SK-N-SH (cell line): Measurements from ENCODE around the gene CFAP70. TPM values are rescaled to one million over a fixed set of nuclear protein-coding genes. Genes with fewer than 3 reads are reported as not detected.

Experiments used
- CTCF ChIA-PET: fragments of 300-600, 350-600 bp; formaldehyde crosslinking; extraction: SDS; loops from one replicate; lab custom pipeline; 2021; lab: Yijun Ruan, JAX
- POLR2A ChIA-PET: fragments of 350-600 bp; sonication (Branson Sonifier 250); formaldehyde crosslinking; extraction: SDS; loops from one replicate; lab custom pipeline; 2020; ENCODE audit warnings: antibody characterized with exemption, inconsistent platforms; lab: Yijun Ruan, JAX
- DNase-seq: peaks from one replicate; pipeline ENCODE4 v3.0.0; 2012
- H2AFZ ChIP-seq: fragments of 200-600 bp; sonication (generic); 2 replicates; pipeline ENCODE4 v1.8.1; 2016; ENCODE audit warnings: antibody characterized with exemption, mild to moderate bottlenecking, low read depth
- H3F3A ChIP-seq: fragments of 200-600 bp; sonication (generic); replicated peaks from 2 replicates; pipeline ENCODE3; 2016; ENCODE audit warnings: antibody characterized with exemption, mild to moderate bottlenecking; ENCODE audit not compliant: insufficient read depth
- H3K27ac ChIP-seq, 2 experiments: fragments of 200-500 bp in 1 of 2; fragments of 200-600 bp in 1 of 2; sonication (Bioruptor generic) in 1 of 2; sonication (generic), shearing (Covaris generic) in 1 of 2; 2 replicates each; pipeline versions ENCODE4 v1.5.1 to v1.6.1; 2014 to 2016; ENCODE audit warnings: low read depth in 2 of 2, inconsistent platforms in 1 of 2, low read length in 1 of 2, mild to moderate bottlenecking in 1 of 2, mixed read lengths in 1 of 2
- H3K27me3 ChIP-seq: fragments of 200-600 bp; sonication (generic), shearing (Covaris generic); 2 replicates; pipeline ENCODE4 v1.6.1; 2016; ENCODE audit warnings: mixed run types; ENCODE audit not compliant: insufficient read depth
- H3K36me3 ChIP-seq, 2 experiments: fragments of 200-500 bp in 1 of 2; fragments of 200-600 bp in 1 of 2; sonication (Bioruptor generic) in 1 of 2; sonication (generic) in 1 of 2; replicated peaks in 1 of 2; 2 replicates each; pipeline versions ENCODE3 to v1.5.1; 2014 to 2016; ENCODE audit warnings: low read length in 1 of 2, mild to moderate bottlenecking in 1 of 2; ENCODE audit not compliant: insufficient read depth in 2 of 2, control insufficient read depth in 1 of 2
- H3K4me1 ChIP-seq, 2 experiments: fragments of 200-500 bp in 1 of 2; fragments of 200-600 bp in 1 of 2; sonication (Bioruptor generic) in 1 of 2; sonication (generic), shearing (Covaris generic) in 1 of 2; 2 replicates each; pipeline versions ENCODE4 v1.5.1 to v1.6.1; 2014 to 2016; ENCODE audit warnings: low read depth in 1 of 2, low read length in 1 of 2, mixed run types in 1 of 2; ENCODE audit not compliant: insufficient read depth in 2 of 2, control insufficient read depth in 1 of 2
- H3K4me2 ChIP-seq: fragments of 200-600 bp; sonication (generic), shearing (Covaris generic); 2 replicates; pipeline ENCODE4 v1.6.1; 2017; ENCODE audit warnings: mixed run types
- H3K4me3 ChIP-seq, 2 experiments: fragments of 200-500 bp in 1 of 2; fragments of 200-600 bp in 1 of 2; sonication (Bioruptor generic) in 1 of 2; sonication (generic), shearing (Covaris generic) in 1 of 2; 2 replicates each; pipeline versions ENCODE4 v1.5.1 to v1.8.1; 2014 to 2016; ENCODE audit warnings: low read depth in 2 of 2, inconsistent platforms in 1 of 2, low read length in 1 of 2, mild to moderate bottlenecking in 1 of 2, mixed read lengths in 1 of 2, moderate library complexity in 1 of 2
- H3K79me2 ChIP-seq: fragments of 200-600 bp; sonication (generic); 2 replicates; pipeline ENCODE4 v1.8.1; 2017; ENCODE audit warnings: mild to moderate bottlenecking; ENCODE audit not compliant: insufficient read depth
- H3K9ac ChIP-seq: fragments of 200-600 bp; sonication (generic); 2 replicates; pipeline ENCODE4 v1.6.1; 2017; ENCODE audit warnings: mixed run types
- H3K9me2 ChIP-seq: fragments of 200-600 bp; sonication (generic); 2 replicates; pipeline ENCODE4 v1.6.1; 2017; ENCODE audit warnings: mixed run types
- H3K9me3 ChIP-seq: fragments of 200-600 bp; sonication (generic); 2 replicates; pipeline ENCODE4 v1.6.1; 2017; ENCODE audit warnings: mixed run types, mild to moderate bottlenecking, moderate library complexity
- H4K20me1 ChIP-seq: fragments of 200-600 bp; sonication (generic); 2 replicates; pipeline ENCODE4 v1.6.1; 2017; ENCODE audit warnings: mild to moderate bottlenecking, mixed run types; ENCODE audit not compliant: insufficient read depth
- ELF1 ChIP-seq: IDR thresholded peaks from 2 replicates; pipeline ENCODE4 v1.4.0; 2012
- EP300 ChIP-seq, 2 experiments: IDR thresholded peaks; 2 replicates each; pipeline versions ENCODE4 v1.4.0 to v1.6.1; 2012; ENCODE audit warnings: borderline replicate concordance in 1 of 2, low read depth in 1 of 2, low read length in 1 of 2
- EZH2phosphoT487 ChIP-seq: fragments of 200-600 bp; sonication (generic); IDR thresholded peaks from 2 replicates; pipeline ENCODE4 v1.6.1; 2017; ENCODE audit warnings: low read depth, mixed run types, mild to moderate bottlenecking, antibody characterized with exemption, moderate library complexity, borderline replicate concordance
- FOXM1 ChIP-seq: IDR thresholded peaks from 2 replicates; pipeline ENCODE4 v1.4.0; 2012; ENCODE audit warnings: low read depth, mild to moderate bottlenecking
- GABPA ChIP-seq: IDR thresholded peaks from 2 replicates; pipeline ENCODE4 v1.4.0; 2012; ENCODE audit warnings: low read depth, mild to moderate bottlenecking
- MEF2A ChIP-seq: IDR thresholded peaks from 2 replicates; pipeline ENCODE4 v1.4.0; 2012; ENCODE audit warnings: low read depth, borderline replicate concordance
- NRF1 ChIP-seq: IDR thresholded peaks from 2 replicates; pipeline ENCODE4 v1.6.1; 2012; ENCODE audit warnings: low read depth, mild to moderate bottlenecking, low read length
- PBX3 ChIP-seq: IDR thresholded peaks from 2 replicates; pipeline ENCODE4; 2012
- REST ChIP-seq: IDR thresholded peaks from 2 replicates; pipeline ENCODE4 v1.6.1; 2012; ENCODE audit warnings: mild to moderate bottlenecking, low read depth, low read length, moderate library complexity
- SMC3 ChIP-seq: IDR thresholded peaks from 2 replicates; pipeline ENCODE4 v1.6.1; 2012; ENCODE audit warnings: low read depth, low read length, improper control_type of control experiment
- YY1 ChIP-seq: IDR thresholded peaks from 2 replicates; pipeline ENCODE4 v1.4.0; 2012; ENCODE audit warnings: low read depth, mild to moderate bottlenecking
- ZBTB33 ChIP-seq: IDR thresholded peaks from 2 replicates; pipeline ENCODE4 v1.4.0; 2012; ENCODE audit warnings: low read depth, borderline replicate concordance
- WGBS: methylation state at CpG from one replicate; pipeline ENCODE4 v1.1.6; 2017; ENCODE audit warnings: low lambda C conversion rate; 5-methylcytosine and 5-hydroxymethylcytosine counted together
- polyA plus RNA-seq, 3 experiments: library from polyadenylated mRNA; depleted of rRNA; stranded (reverse); fragments of >200 nt; gene quantifications; 2 replicates each; pipeline ENCODE4 v1.2.3, GENCODE V29; 2012

Gene CFAP70
- polyA plus RNA-seq, 1 of the 3 experiments (the other 2 are of a cell fraction): 0.74 TPM

GRCh38 chr10:73359492-73359891 lies 828 bp upstream of the CFAP70 start:
- H3K79me2 ChIP-seq: no peaks in the 10 kb centered on the region
- peaks cover 0 to 5% of the 10 kb centered on the region in 2 experiments; a peak in 2 of 4 replicates for H3K4me1 ChIP-seq
- no peaks in the 10 kb centered on the region for H3K9me2 ChIP-seq
- H2AFZ ChIP-seq: peak overlapping the region; percentile 96; the same call in 1 of the 2 replicates
- H3K27me3 ChIP-seq: no peaks in the 10 kb centered on the region
- H3K9me3 ChIP-seq: no peaks in the 10 kb centered on the region
- WGBS: 71% methylated on average over 8 of the region's 8 CpGs
- H3K4me2 ChIP-seq: no peak overlapping the region
- TF ChIP-seq YY1 (no peak), ELF1 (no peak), PBX3 (no peak), MEF2A (no peak), REST (no peak), GABPA (no peak), NRF1 (no peak), FOXM1 (no peak), EZH2phosphoT487 (no peak), EP300 (IDR thresholded peaks at IDR 0.05; ENCODE audit: borderline replicate concordance in 1 of 2, low read depth in 1 of 2, low read length in 1 of 2) (no peak), ZBTB33 (no peak), SMC3 (no peak)
- no peak for DNase-seq
- H3K9ac ChIP-seq: no peak overlapping the region
- POLR2A ChIA-PET: interaction anchor here (1.2 kb wide), 1 partner anchor 113 kb away, joined by 4 read pairs; the partner anchor contains the start of gene DNAJC9
- peaks cover 10% of the 10 kb centered on the region for H3F3A ChIP-seq
- CTCF ChIA-PET: interaction anchor here (0.8 kb wide), 1 partner anchor 11 kb away, joined by 3 read pairs; no protein-coding TSS in a partner anchor
- H4K20me1 ChIP-seq: no peaks in the 10 kb centered on the region
- no peak overlapping the region for H3K27ac ChIP-seq
- peaks cover 0 to 16% of the 10 kb centered on the region in 2 experiments for H3K36me3 ChIP-seq
- no peak overlapping the region for H3K4me3 ChIP-seq
